HG03175 (cell line): ENCODE data around the gene CCDC33.
"Not testable (repeated sequence)": the region's sequence is repeated elsewhere in the genome, so short reads cannot be mapped to it uniquely, and the experiment has no call there.

Experiments
- ATAC-seq: cut with Tn5 transposase; IDR thresholded peaks from one replicate; pipeline ENCODE4 v1.9.1; 2021; ENCODE audit warnings: mild to moderate bottlenecking, moderate library complexity; ENCODE audit not compliant: unreplicated experiment

Gene CCDC33

GRCh38 chr15:74332611-74333010 lies 96.5 kb downstream of the CCDC33 start:
- ATAC-seq: no peak

- ATAC-seq: no peak
Observed at GRCh38 chr15:74333093-74333492, 97.0 kb downstream of the CCDC33 start.

- no peak for ATAC-seq
Observed at GRCh38 chr15:74333662-74334061, 97.5 kb downstream of the CCDC33 start.

GRCh38 chr15:74334127-74334526 lies 98.0 kb downstream of the CCDC33 start:
- no peak for ATAC-seq

DNA sequence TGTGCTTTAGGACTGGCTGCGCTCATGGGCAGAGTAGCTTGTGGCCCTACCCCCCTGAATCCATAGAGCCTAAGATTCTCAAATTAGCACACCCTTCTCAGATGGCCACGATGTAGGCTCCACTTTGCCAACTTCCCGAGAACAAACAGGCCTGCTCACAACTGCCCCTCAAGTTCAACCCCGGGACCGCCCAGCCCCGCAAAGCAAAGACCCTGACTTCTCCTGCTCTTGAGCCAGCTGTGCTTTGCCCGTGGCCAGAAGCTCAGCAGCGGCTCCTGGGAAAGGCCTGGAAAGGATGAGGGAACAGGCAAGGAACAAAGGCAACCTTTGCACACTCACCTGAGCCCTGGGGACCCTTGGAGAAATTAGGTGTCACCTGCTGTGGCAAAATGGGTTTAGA lies 99.3 kb downstream of the CCDC33 start:
- no peak for ATAC-seq

GRCh38 chr15:74336061-74337005 lies 100.2 kb downstream of the CCDC33 start:
- no peak for ATAC-seq

- no peak for ATAC-seq
Observed at GRCh38 chr15:74337146-74337545, 101.0 kb downstream of the CCDC33 start.

DNA sequence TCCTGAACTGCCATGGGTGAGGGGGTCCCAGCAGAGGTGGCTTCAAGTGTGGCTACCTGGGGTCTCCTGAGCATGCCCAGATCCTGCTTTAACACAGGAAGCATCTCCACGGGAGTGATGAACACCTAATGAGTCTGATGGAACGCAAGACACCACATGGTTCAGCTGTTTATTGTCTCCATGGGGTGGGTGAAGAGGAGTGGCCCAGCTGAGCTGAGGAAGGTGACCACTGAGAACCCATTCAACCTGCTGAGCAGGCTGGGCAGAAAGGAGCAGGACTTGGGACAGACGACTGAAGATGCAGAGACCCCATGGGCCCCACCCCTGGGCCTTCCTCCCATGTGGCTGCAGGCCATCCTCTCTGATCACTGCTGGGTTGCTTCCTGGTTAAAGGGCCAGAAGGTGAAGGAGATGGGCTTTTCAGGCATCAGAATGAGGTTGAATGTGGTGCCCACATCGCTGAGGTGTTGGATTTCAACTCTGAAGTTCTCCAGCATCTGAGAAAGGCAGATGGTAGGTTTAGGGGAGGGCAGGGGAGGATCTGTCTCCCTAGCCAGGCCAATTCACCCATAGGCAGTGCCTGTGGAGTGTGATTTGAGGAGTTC lies 101.6 kb downstream of the CCDC33 start:
- ATAC-seq: no peak

- no peak for ATAC-seq
Observed at GRCh38 chr15:74338676-74339075, 102.5 kb downstream of the CCDC33 start.

- no peak for ATAC-seq
Observed at GRCh38 chr15:74339371-74339770, 103.2 kb downstream of the CCDC33 start.

GRCh38 chr15:74340150-74340549 lies 104.0 kb downstream of the CCDC33 start:
- ATAC-seq: no peak

DNA sequence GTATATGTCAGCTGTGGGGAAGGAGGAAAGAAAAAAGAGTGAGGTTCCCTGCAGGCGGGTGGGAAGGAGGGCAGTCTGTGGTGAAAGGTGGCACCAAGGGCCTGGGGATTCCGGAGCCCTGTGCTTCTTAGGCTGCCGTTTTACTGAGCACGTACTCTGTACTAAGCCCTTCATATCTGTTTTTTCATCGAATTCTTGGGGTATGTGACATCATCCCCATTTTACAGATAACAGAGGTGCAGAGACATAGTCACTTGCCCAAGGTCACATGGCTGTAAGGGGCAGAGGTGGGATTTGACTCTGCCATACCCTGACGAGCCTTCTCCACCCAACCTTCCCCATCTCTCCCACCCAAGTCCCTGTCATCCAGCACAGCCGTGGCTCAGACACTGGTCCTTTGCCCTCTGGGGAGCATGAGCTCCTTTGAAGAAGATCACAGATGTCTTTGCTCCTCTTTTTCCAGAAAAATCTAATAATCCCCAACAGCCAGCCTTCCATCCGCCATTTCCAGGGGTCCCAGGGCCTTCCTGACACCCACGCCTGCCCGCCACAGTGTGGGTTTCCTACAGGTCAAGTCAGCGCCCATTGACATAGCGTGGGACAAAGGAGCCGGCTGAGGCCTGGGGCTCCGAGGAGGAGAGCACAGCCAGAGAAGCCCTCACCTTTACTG lies 107.1 kb downstream of the CCDC33 start:
- no peak for ATAC-seq

- no peak for ATAC-seq
Observed at GRCh38 chr15:74343797-74344127, 107.6 kb downstream of the CCDC33 start.

GRCh38 chr15:74345051-74345450 lies 108.9 kb downstream of the CCDC33 start:
- no peak for ATAC-seq

GRCh38 chr15:74347757-74348250 lies 111.7 kb downstream of the CCDC33 start:
- ATAC-seq: no peak

DNA sequence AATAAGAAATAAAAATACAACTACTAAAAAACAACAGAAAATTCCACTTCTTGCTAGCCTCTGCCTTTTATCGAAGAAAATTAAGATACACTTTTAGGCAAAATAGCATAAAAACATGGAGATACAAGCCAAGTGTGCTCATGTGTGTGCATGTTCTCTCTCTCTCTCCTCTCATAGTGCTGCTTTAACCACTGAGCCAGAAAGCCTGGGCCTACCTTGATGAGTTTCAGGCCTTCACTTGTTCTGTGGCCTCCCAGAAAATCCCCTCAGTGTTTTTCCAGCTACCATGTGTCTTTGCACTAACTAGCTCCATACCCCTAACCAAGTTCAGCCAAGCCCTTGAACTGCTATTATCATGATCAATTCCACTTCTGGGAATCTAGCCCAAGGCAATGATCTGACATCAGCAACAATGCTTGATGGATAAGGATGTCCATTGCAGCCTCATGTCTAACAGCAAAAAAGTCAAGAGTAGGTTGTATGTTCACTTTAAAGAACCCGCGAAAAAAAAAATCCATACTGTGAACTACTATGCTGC lies 113.2 kb downstream of the CCDC33 start:
- no peak for ATAC-seq

DNA sequence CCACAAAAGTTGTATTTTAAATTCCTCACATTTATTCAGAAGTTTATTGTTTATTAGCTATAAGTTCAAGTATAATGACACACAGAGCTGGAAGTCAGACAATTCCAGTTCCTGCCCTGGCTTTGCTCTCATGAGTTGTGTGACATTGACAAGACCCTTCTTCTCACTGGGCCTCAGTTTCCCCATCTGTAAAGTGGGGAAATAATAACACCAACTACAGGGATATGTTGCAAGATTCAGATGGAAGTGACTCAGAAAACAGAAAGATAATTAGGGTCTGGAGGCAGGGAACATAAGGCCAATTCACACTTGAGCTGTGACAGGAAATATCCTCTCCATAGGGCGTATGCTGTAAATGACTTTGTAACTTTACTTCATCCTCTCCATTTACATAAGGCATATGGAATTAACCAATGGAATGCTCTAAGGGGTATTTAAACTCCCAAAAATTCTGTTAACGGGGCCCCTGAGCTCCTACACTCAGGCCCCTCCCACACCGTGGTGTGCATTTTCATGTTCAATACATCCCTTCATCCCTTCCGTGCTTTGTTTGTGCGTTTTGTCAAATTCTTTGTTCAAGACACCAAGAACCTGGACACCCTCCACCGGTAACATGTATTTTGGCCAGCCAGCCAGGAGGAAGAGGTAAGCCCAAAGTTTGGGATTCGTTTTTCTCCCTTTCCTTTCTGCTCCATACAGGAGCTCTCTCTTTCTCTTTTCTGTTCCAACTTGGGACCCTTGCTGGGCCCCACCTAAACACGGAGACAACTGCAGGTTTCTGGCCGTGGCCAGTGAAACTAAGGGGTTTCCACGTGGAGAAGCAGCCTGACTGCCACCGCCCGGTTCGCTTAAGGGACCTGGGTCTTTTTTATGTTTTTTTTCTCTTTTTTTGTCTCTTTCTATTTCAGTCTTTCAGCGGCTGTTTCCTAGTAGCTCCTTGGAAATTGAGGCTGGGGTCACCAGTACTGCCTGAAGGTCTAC lies 114.5 kb downstream of the CCDC33 start:
- ATAC-seq: no peak

- no peak for ATAC-seq
Observed at GRCh38 chr15:74351670-74352069, 115.5 kb downstream of the CCDC33 start.

DNA sequence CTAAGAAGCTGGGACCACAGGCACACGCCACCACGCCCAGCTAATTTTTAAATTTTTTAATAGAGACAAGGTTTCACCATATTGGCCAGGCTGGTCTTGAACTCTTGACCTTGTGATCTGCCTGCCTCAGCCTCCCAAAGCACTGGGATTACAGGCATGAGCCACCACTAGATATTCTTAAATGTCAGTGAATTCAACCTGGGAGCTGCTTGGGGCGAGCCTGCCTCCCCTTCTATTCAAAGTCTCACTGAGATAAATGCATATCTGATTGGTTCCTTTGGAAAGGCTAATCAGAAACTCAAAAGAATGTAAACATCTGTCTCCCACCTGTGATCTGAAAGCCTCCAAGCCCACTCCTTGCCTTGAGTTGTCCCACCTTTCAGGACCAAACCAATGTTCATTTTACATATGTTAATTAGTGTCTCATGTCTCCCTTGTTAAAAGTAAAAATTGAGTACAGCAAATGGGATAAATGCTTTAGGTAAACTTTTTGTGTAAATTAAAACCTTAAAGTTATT lies 116.3 kb downstream of the CCDC33 start:
- ATAC-seq: no peak

- not testable (repeated sequence) for ATAC-seq
Observed at GRCh38 chr15:74353992-74354391, 117.9 kb downstream of the CCDC33 start.
